Motor neuron (in vitro differentiated cells): Measurements from ENCODE around the gene EHBP1L1. TPM values are rescaled to one million over a fixed set of nuclear protein-coding genes. Genes with fewer than 3 reads are reported as not detected.

Experiments
- ATAC-seq, 8 experiments: fragments of 200-7000 bp; cut with Tn5 transposase; replicated peaks in 6 of 8; 2 replicates each; pipeline ENCODE4 v1.8.0; 2021; ENCODE audit warnings: mild to moderate bottlenecking in 8 of 8, moderate library complexity in 8 of 8
- H3K27ac ChIP-seq, 2 donors: fragments of 250-450 bp; sonication (Bioruptor Pico); 2 replicates each; pipeline ENCODE4 v1.9.0; 2021; ENCODE audit warnings: antibody characterized with exemption in 2 of 2, mild to moderate bottlenecking in 2 of 2, moderate library complexity in 1 of 2
- H3K4me1 ChIP-seq, 2 donors: fragments of 250-450 bp; sonication (Bioruptor Pico); replicated peaks in 1 of 2; 2 replicates each; pipeline ENCODE4 v1.6.1; 2021; ENCODE audit warnings: antibody characterized with exemption in 2 of 2, mild to moderate bottlenecking in 2 of 2, moderate library complexity in 1 of 2
- H3K4me3 ChIP-seq, 5 donors: fragments of 250-450 bp; sonication (Bioruptor Pico); 2 replicates each; pipeline ENCODE4 v1.9.0; 2021; ENCODE audit warnings: antibody characterized with exemption in 5 of 5, mild to moderate bottlenecking in 5 of 5, moderate library complexity in 4 of 5
- WGBS, 10 experiments: fragments of 450-650 bp; shearing (Covaris generic); methylation state at CpG; one replicate each; pipeline ENCODE4 v1.0.0; 2022; 5-methylcytosine and 5-hydroxymethylcytosine counted together
- in situ Hi-C, 9 experiments: fragments of 400-800 bp; cut with MboI; loops; one replicate each; pipeline ENCODE4 v1.15.0; 2021; ENCODE audit warnings: low sequenced_read_pairs in 9 of 9, low pct_unique_long_range_greater_than_20kb in 2 of 9; ENCODE audit not compliant: unreplicated experiment in 9 of 9
- total RNA-seq, 8 experiments: library from RNA; unstranded; fragments of 300-600 nt; gene quantifications; 2 replicates each; pipeline versions ENCODE4 v1.2.3 to v1.2.4, GENCODE V29; 2022

Gene EHBP1L1
- total RNA-seq, result 10 to 100 TPM in 3 of 8 experiments, 1 to 10 TPM in 5; 1.5 to 44.6 (median 5.5) TPM

DNA sequence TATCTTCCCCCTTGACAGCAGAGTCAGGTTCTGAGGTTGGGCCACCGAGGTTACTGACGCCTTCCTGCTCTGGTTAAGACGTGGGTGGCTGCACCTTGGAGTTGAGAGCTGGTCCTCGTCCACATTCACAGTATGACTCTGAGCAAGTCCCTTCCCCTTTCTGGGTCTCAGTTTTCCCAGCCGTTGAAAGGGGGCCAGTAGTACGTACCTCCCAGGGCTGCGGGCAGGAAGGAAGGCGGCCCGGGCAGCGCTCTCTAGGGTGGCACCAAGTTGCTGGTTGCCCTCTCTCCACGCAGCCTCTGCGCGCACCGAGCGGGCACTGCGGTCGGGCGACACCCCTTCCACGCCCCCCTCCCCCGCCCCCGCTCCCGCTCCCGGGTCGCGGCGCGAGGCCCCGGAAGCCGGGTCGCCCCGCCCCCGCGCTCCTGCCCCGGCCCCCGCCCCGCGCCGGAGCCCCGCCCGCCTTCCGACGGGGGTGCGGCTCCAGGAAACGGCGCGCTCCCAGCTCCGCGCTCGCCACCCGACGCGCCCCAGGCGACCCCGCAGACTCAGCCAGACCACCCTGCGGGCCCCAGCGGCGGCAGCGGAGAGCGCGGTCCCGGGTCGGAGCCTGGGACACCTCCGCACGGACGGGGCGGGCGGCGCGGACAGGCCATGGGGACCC lies at the start of gene EHBP1L1:
EHBP1L1 (plus strand) TSS at position 486 of the 664 bp plus-strand sequence. CDS start 250 bp downstream, outside the sequence.
- Histone ChIP-seq H3K4me3 (peak within 1 kb of the TSS in 2 of 5 donors; percentile 8 to 13), H3K4me1 (peaks cover 14 to 22% of the 10 kb centered on the region in 2 donors), H3K27ac (no peak within 1 kb of the TSS)
- peak in 7 of 8 experiments; percentile 1 to 8 (median 5) for ATAC-seq
- in situ Hi-C loops, result no loop called here
- 0 to 11% (median 8%) methylated on average over 1 to 10 of the region's 69 CpGs; no CpG with 5 or more reads in 6 of the 10 experiments for WGBS, 10 experiments

DNA sequence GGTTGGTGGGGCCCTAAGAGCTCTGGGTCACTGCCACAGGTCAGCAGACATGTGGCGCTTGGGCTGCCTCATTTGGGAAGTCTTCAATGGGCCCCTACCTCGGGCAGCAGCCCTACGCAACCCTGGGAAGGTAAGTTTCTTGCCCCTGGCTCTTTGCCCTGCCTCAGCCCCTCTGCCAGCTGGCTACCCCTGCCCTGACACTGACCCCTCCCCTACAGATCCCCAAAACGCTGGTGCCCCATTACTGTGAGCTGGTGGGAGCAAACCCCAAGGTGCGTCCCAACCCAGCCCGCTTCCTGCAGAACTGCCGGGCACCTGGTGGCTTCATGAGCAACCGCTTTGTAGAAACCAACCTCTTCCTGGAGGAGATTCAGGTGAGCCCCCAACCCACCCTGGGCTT lies 49.1 kb upstream of the EHBP1L1 start:
- no CpG with 5 or more reads among the region's 8 CpGs for WGBS, 10 experiments
- Histone ChIP-seq H3K4me3 (no peak overlapping the region), H3K27ac (no peak overlapping the region), H3K4me1 (peaks cover 17 to 24% of the 10 kb centered on the region in 2 donors)
- no peak for ATAC-seq
- in situ Hi-C loops, result no loop called here

DNA sequence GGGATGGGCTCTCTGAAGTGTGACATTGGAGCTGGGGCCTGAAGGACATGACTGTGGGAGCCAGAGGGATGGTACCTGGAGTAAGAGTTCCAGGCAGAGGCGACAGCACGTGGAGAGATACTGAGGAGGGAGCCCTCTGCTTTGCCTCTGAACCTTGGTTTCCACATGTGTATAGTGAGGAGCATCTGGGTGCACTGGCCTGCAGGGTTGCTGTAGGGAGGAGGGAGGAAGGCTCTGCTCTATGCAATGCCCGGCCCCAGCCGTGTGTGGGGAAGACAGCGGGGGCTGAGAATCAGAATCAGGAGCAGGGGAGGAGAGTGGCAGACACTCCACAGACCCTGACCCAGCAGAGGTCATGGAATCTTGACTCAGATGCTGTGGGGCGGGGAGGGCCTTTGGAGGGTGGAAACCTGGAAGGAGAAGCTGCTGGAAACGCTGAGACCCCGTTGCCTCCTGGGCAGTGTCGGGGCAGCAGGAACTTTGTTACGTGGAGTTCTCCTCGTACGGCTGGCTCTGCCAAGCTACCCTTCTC lies 47.0 kb upstream of the EHBP1L1 start:
- 69 to 88% (median 79%) methylated on average over 2 to 10 of the region's 12 CpGs; no CpG with 5 or more reads in 5 of the 10 experiments for WGBS, 10 experiments
- Histone ChIP-seq H3K4me3 (no peak overlapping the region), H3K27ac (no peak overlapping the region), H3K4me1 (peaks cover 11% of the 10 kb centered on the region in 2 donors)
- in situ Hi-C loops, result no loop called here
- ATAC-seq, result no peak

GRCh38 chr11:65529475-65530156 lies 46.2 kb upstream of the EHBP1L1 start:
- ATAC-seq, result no peak
- 67 to 100% (median 92%) methylated on average over 1 to 5 of the region's 10 CpGs; no CpG with 5 or more reads in 3 of the 10 experiments for WGBS, 10 experiments
- Histone ChIP-seq H3K4me1 (peaks cover 6% of the 10 kb centered on the region in 2 donors), H3K4me3 (no peak overlapping the region), H3K27ac (no peak overlapping the region)
- in situ Hi-C loops, result no loop called here

GRCh38 chr11:65530157-65530496 lies 45.7 kb upstream of the EHBP1L1 start:
- Histone ChIP-seq H3K4me1 (peaks cover 6% of the 10 kb centered on the region in 2 donors), H3K27ac (no peak overlapping the region), H3K4me3 (no peak overlapping the region)
- WGBS, 10 experiments, result 72 to 100% (median 89%) methylated on average over 1 to 4 of the region's 5 CpGs; no CpG with 5 or more reads in 4 of the 10 experiments
- peak in 1 of 8 experiments; percentile 38 for ATAC-seq
- in situ Hi-C loops, result no loop called here

- ATAC-seq, result no peak
- WGBS, 10 experiments, result 50 to 95% (median 79%) methylated on average over 1 to 8 of the region's 15 CpGs; no CpG with 5 or more reads in 5 of the 10 experiments
- H3K4me3 ChIP-seq, result no peak overlapping the region
- no peaks in the 10 kb centered on the region for H3K4me1 ChIP-seq
- H3K27ac ChIP-seq, result no peak overlapping the region
- in situ Hi-C loops, result no loop called here
These were observed 43.3 kb upstream of the EHBP1L1 start for GRCh38 chr11:65532388-65533064.

DNA sequence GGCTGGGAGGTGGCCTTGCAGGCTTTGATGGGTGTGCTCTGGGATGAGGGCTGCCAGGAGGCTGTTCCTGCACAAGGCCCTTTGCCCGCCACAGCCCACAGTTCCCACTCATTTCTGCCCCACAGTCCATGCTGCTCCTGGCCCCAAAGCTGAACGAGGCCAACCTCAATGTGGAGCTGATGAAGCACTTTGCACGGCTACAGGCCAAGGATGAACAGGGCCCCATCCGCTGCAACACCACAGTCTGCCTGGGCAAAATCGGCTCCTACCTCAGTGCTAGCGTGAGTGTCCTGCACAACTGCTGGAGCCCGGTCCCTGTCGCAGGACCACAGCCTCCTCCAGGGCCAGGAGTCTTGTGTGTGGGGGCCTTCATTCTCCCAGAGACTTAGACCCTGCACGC lies 40.8 kb upstream of the EHBP1L1 start:
- in situ Hi-C loops, result no loop called here

GRCh38 chr11:65536412-65537295 lies 39.2 kb upstream of the EHBP1L1 start:
- 87 to 100% (median 90%) methylated on average over 2 to 3 of the region's 12 CpGs; no CpG with 5 or more reads in 7 of the 10 experiments for WGBS, 10 experiments
- Histone ChIP-seq H3K4me1 (peaks cover 5 to 14% of the 10 kb centered on the region in 2 donors), H3K27ac (no peak overlapping the region), H3K4me3 (no peak overlapping the region)
- in situ Hi-C loops, result no loop called here
- ATAC-seq, result no peak

More for the DNA sequence above, 40.8 kb upstream of the EHBP1L1 start:
- ATAC-seq, result no peak
- Histone ChIP-seq H3K4me1 (peaks cover 5 to 14% of the 10 kb centered on the region in 2 donors), H3K4me3 (no peak overlapping the region), H3K27ac (no peak overlapping the region)
- 86 to 93% (median 90%) methylated on average over 2 to 8 of the region's 9 CpGs; no CpG with 5 or more reads in 7 of the 10 experiments for WGBS, 10 experiments

- ATAC-seq, result no peak
- in situ Hi-C loops, result no loop called here
- peaks cover 5 to 14% of the 10 kb centered on the region in 2 donors for H3K4me1 ChIP-seq
- WGBS, 10 experiments, result no CpG with 5 or more reads among the region's 2 CpGs
- no peak overlapping the region for H3K4me3 ChIP-seq
- no peak overlapping the region for H3K27ac ChIP-seq
These were observed 38.6 kb upstream of the EHBP1L1 start for GRCh38 chr11:65537296-65537597.

- 83 to 100% (median 94%) methylated on average over 1 to 8 of the region's 18 CpGs; no CpG with 5 or more reads in 6 of the 10 experiments for WGBS, 10 experiments
- H3K4me1 ChIP-seq, result peaks cover 5 to 14% of the 10 kb centered on the region in 2 donors
- in situ Hi-C loops, result no loop called here
- H3K27ac ChIP-seq, result no peak overlapping the region
- H3K4me3 ChIP-seq, result no peak overlapping the region
- no peak for ATAC-seq
These were observed 38.1 kb upstream of the EHBP1L1 start for GRCh38 chr11:65537620-65538231.

DNA sequence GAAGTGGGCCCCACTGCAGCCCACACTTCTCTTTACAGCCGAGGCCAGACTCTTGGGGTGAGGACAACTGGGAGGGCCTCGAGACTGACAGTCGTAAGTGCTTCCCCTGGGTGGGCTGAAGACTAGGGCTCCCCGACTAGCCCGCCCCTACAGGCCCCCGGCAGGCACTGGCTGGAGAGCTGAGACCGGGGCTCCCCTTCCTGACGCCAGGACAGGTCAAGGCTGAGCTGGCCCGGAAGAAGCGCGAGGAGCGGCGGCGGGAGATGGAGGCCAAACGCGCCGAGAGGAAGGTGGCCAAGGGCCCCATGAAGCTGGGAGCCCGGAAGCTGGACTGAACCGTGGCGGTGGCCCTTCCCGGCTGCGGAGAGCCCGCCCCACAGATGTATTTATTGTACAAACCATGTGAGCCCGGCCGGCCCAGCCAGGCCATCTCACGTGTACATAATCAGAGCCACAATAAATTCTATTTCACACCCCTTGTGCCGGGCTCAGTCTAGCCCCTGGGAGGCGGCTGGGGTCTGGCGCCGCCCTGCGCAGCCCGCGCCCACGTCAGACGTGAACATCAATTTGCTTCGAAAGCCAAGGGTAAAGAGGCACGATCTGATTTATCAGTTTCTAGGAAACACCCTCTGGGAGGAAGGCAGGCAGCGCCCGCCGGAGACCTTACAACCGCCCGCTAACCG lies 37.5 kb upstream of the EHBP1L1 start:
- H3K27ac ChIP-seq, result no peak overlapping the region
- in situ Hi-C loops, result no loop called here
- 58 to 86% (median 60%) methylated on average over 1 to 12 of the region's 43 CpGs; no CpG with 5 or more reads in 7 of the 10 experiments for WGBS, 10 experiments
- peak in 1 of 8 experiments; percentile 3 for ATAC-seq
- H3K4me1 ChIP-seq, result peaks cover 5 to 14% of the 10 kb centered on the region in 2 donors
- peak overlapping the region in 3 of 5 donors; percentile 8 to 42 (median 30) for H3K4me3 ChIP-seq
